ENCODE data around the gene PABPC3.

The PABPC3 gene

GRCh38 chr13:25095851-25096453 lies at the start of gene PABPC3:
TSS of gene PABPC3 (plus strand) at chr13:25096136. CDS start at chr13:25096199, 63 bp downstream.
- DNase-seq (ENCODE audit: low spot score in 2 of 2): no peak
- in situ Hi-C loops (cut with MboI; ENCODE audit: low sequenced_read_pairs): no loop called here
- Histone ChIP-seq H3K4me1 (no peaks in the 10 kb centered on the region), H3K9me3 (no peaks in the 10 kb centered on the region), H3K4me3 (no peak within 1 kb of the TSS), H3K36me3 (replicated peaks) (no peaks in the 10 kb centered on the region), H3K27me3 (ENCODE audit: low read depth) (no peaks in the 10 kb centered on the region)

- peaks cover 4% of the 10 kb centered on the region; the same call in 1 of the 2 replicates for H3K27me3 ChIP-seq (ENCODE audit: low read depth)
- H3K4me1 ChIP-seq: no peaks in the 10 kb centered on the region
These were observed 49.5 kb upstream of the PABPC3 start for GRCh38 chr13:25046274-25046984.

GRCh38 chr13:25046985-25047511 lies 48.9 kb upstream of the PABPC3 start:
- no peaks in the 10 kb centered on the region for H3K36me3 ChIP-seq (replicated peaks)
- in situ Hi-C loops (cut with MboI; ENCODE audit: low sequenced_read_pairs): no loop called here
- peaks cover 4% of the 10 kb centered on the region; the same call in 1 of the 2 replicates for H3K27me3 ChIP-seq (ENCODE audit: low read depth)
- no peak overlapping the region for H3K4me3 ChIP-seq
- DNase-seq (ENCODE audit: low spot score in 2 of 2): no peak
- H3K9me3 ChIP-seq: peaks cover 8% of the 10 kb centered on the region
- H3K4me1 ChIP-seq: no peaks in the 10 kb centered on the region

More at GRCh38 chr13:25046274-25046984, 49.5 kb upstream of the PABPC3 start:
- no peak for DNase-seq (ENCODE audit: low spot score in 2 of 2)
- Histone ChIP-seq H3K4me3 (no peak overlapping the region), H3K9me3 (peaks cover 8% of the 10 kb centered on the region), H3K36me3 (replicated peaks) (no peaks in the 10 kb centered on the region)
- in situ Hi-C loops (cut with MboI; ENCODE audit: low sequenced_read_pairs): no loop called here

- in situ Hi-C loops (cut with MboI; ENCODE audit: low sequenced_read_pairs): no loop called here
- Histone ChIP-seq H3K36me3 (replicated peaks) (no peaks in the 10 kb centered on the region), H3K4me1 (0 out of 2 replicates have a peak, but pooled peaks cover 2% of the 10 kb centered on the region), H3K4me3 (no peak overlapping the region), H3K27me3 (ENCODE audit: low read depth) (0 out of 2 replicates have a peak, but pooled peaks cover 3% of the 10 kb centered on the region), H3K9me3 (peaks cover 8% of the 10 kb centered on the region)
- no peak for DNase-seq (ENCODE audit: low spot score in 2 of 2)
These were observed 44.9 kb upstream of the PABPC3 start for GRCh38 chr13:25051065-25051464.

DNA sequence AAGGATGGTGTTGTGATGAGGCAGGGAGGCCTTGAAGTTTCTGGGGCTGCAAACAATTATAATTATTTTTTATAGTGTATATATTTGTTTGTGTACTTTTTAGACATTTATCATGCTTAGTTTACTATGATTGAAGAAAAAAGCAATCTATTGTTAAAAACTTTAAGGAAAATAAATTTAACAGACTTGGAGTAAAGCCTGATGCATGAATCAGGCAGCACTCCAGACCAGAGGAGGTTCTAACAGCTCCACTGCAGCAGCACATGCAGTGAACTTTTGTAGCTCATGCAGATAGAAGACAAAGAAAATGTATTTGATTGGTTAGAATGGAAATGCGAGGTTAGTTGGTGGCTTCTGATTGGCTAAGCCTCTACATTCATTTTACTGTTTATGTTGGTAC lies 36.8 kb upstream of the PABPC3 start:
- H3K4me1 ChIP-seq: peaks cover 7% of the 10 kb centered on the region
- H3K36me3 ChIP-seq (replicated peaks): no peaks in the 10 kb centered on the region
- no peak for DNase-seq (ENCODE audit: low spot score in 2 of 2)
- in situ Hi-C loops (cut with MboI; ENCODE audit: low sequenced_read_pairs): no loop called here
- H3K9me3 ChIP-seq: peaks cover 3% of the 10 kb centered on the region
- no peaks in the 10 kb centered on the region for H3K27me3 ChIP-seq (ENCODE audit: low read depth)
- no peak overlapping the region for H3K4me3 ChIP-seq

DNA sequence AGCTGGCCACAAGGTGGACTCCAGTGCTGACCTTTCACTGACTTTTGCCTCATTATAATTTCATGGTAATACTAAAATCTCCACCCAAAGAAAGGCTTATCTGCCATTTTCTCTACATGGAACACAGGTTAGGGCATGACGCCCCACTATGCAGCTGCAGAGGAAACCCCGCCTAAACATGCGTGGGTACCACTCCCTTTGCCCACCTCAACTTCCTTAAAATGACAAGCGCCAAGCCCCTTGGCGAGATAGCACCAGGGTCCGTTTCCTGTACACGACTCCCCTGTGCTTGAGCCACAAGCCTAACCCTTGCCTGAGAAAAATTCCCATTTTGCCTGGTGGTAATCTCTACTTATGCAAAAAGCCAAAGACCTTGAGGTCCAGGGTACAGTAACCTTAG lies 36.0 kb upstream of the PABPC3 start:
- H3K4me3 ChIP-seq: no peak overlapping the region
- no peak for DNase-seq (ENCODE audit: low spot score in 2 of 2)
- H3K9me3 ChIP-seq: peaks cover 3% of the 10 kb centered on the region
- no peaks in the 10 kb centered on the region for H3K36me3 ChIP-seq (replicated peaks)
- H3K27me3 ChIP-seq (ENCODE audit: low read depth): no peaks in the 10 kb centered on the region
- H3K4me1 ChIP-seq: peaks cover 10% of the 10 kb centered on the region
- in situ Hi-C loops (cut with MboI; ENCODE audit: low sequenced_read_pairs): no loop called here

- DNase-seq (ENCODE audit: low spot score in 2 of 2): no peak
- no peaks in the 10 kb centered on the region for H3K27me3 ChIP-seq (ENCODE audit: low read depth)
- H3K36me3 ChIP-seq (replicated peaks): no peaks in the 10 kb centered on the region
- in situ Hi-C loops (cut with MboI; ENCODE audit: low sequenced_read_pairs): no loop called here
- H3K9me3 ChIP-seq: peaks cover 3% of the 10 kb centered on the region
- no peak overlapping the region for H3K4me3 ChIP-seq
- peaks cover 21% of the 10 kb centered on the region for H3K4me1 ChIP-seq
These were observed 33.5 kb upstream of the PABPC3 start for GRCh38 chr13:25062479-25062878.

- peak; percentile 54 to 75 for DNase-seq (ENCODE audit: low spot score in 2 of 2)
- in situ Hi-C loops (cut with MboI; ENCODE audit: low sequenced_read_pairs): no loop called here
- Histone ChIP-seq H3K4me3 (no peak overlapping the region), H3K27me3 (ENCODE audit: low read depth) (no peaks in the 10 kb centered on the region), H3K9me3 (peaks cover 3% of the 10 kb centered on the region), H3K36me3 (replicated peaks) (no peaks in the 10 kb centered on the region), H3K4me1 (peaks cover 21% of the 10 kb centered on the region)
These were observed 31.5 kb upstream of the PABPC3 start for GRCh38 chr13:25064396-25064795.

DNA sequence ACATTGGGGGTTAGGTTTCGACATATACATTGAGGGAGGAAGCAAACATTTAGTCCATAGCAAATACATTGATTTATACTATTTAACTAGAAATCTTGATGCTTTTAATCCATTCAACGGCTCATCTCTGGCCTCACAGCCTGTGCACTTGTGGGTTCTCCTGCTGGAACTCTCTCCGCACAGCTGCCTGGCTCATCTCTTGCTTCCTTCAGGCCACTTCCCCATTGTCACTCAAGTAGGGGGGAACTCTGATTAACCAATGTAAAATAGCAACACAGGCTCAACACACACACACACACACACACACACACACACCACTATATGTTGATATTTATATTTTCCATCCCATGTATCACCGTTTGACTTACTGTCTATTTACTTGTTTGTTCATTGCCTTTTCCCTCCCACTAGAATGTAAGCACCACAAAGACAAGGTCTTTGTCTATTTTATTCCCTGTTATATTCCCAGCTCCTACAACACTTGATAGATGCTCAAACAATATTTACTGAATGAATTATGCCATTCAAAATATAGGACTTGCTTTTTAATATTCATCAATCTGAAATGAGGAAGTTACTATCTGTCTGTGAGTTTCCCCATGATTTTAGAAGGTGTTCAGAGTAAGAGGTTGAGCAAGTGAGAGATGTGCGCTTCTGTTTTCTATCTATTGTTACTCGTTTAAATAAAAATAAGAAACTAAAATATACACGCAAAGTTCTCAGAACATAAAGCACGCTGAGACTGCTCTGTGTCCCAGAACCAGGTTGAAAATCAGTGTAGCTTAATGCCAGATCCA lies 29.8 kb upstream of the PABPC3 start:
- H3K4me3 ChIP-seq: no peak overlapping the region
- no peaks in the 10 kb centered on the region for H3K36me3 ChIP-seq (replicated peaks)
- DNase-seq (ENCODE audit: low spot score in 2 of 2): no peak
- peaks cover 21% of the 10 kb centered on the region for H3K4me1 ChIP-seq
- H3K9me3 ChIP-seq: peaks cover 3% of the 10 kb centered on the region
- H3K27me3 ChIP-seq (ENCODE audit: low read depth): no peaks in the 10 kb centered on the region
- in situ Hi-C loops (cut with MboI; ENCODE audit: low sequenced_read_pairs): no loop called here

DNA sequence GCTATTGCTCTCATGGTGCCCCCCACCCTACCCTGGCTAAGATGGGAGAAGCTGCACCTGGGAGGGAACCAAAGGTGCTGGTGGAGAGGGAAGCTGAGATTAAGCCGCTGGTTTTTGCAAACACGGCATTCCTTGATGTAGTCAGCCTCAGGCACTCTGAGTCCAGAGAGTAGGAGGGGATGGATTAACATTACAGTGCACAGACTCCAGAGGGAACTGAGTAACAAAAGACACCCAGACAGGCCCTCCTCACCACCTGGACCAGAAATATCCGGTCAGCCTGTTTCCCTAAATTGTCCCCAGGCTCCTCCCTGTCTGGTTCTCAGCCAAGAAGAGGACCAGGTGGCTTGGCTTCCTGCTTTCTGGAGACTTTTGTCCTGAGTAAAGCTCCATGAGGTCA lies 28.9 kb upstream of the PABPC3 start:
- no peaks in the 10 kb centered on the region for H3K27me3 ChIP-seq (ENCODE audit: low read depth)

GRCh38 chr13:25068810-25069209 lies 27.1 kb upstream of the PABPC3 start:
- Histone ChIP-seq H3K4me1 (peaks cover 20% of the 10 kb centered on the region), H3K4me3 (no peak overlapping the region), H3K36me3 (replicated peaks) (no peaks in the 10 kb centered on the region), H3K27me3 (ENCODE audit: low read depth) (0 out of 2 replicates have a peak, but pooled peaks cover 2% of the 10 kb centered on the region), H3K9me3 (no peaks in the 10 kb centered on the region)
- in situ Hi-C loops (cut with MboI; ENCODE audit: low sequenced_read_pairs): no loop called here
- no peak for DNase-seq (ENCODE audit: low spot score in 2 of 2)

More for the DNA sequence above, 28.9 kb upstream of the PABPC3 start:
- Histone ChIP-seq H3K4me3 (no peak overlapping the region), H3K4me1 (peaks cover 21% of the 10 kb centered on the region), H3K9me3 (peaks cover 3% of the 10 kb centered on the region), H3K36me3 (replicated peaks) (no peaks in the 10 kb centered on the region)
- in situ Hi-C loops (cut with MboI; ENCODE audit: low sequenced_read_pairs): no loop called here
- peak; percentile 78 to 93 for DNase-seq (ENCODE audit: low spot score in 2 of 2)

- in situ Hi-C loops (cut with MboI; ENCODE audit: low sequenced_read_pairs): no loop called here
- Histone ChIP-seq H3K4me3 (no peak overlapping the region), H3K36me3 (replicated peaks) (no peaks in the 10 kb centered on the region), H3K27me3 (ENCODE audit: low read depth) (0 out of 2 replicates have a peak, but pooled peaks cover 2% of the 10 kb centered on the region), H3K4me1 (peaks cover 16% of the 10 kb centered on the region), H3K9me3 (no peaks in the 10 kb centered on the region)
- no peak for DNase-seq (ENCODE audit: low spot score in 2 of 2)
These were observed 26.7 kb upstream of the PABPC3 start for GRCh38 chr13:25069236-25069635.

DNA sequence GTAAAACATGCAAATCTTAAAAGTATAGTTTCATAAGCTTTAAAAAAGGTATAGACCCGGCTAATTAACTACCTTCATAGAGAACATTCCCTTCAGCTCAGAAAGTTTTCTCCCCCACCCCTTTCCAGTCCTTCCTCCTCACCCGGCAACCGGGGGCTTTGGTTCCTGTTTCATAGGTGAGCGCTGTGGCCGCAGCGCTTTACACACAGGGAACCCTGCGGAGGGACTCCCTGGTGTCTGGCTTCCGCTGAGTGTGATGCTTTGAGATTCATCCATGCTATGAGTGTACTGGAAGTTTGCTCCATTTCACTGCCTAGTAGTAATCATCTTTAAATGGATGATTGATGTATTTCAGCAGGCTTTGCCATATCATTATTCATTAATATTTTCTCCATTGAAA lies 26.0 kb upstream of the PABPC3 start:
- H3K4me1 ChIP-seq: peaks cover 11% of the 10 kb centered on the region
- in situ Hi-C loops (cut with MboI; ENCODE audit: low sequenced_read_pairs): no loop called here
- H3K27me3 ChIP-seq (ENCODE audit: low read depth): 0 out of 2 replicates have a peak, but pooled peaks cover 2% of the 10 kb centered on the region
- no peaks in the 10 kb centered on the region for H3K36me3 ChIP-seq (replicated peaks)
- no peak for DNase-seq (ENCODE audit: low spot score in 2 of 2)
- H3K4me3 ChIP-seq: no peak overlapping the region
- H3K9me3 ChIP-seq: no peaks in the 10 kb centered on the region

Data from HAP-1 (cell line).